ENCODE data around the gene FOXP4. TPM values are rescaled to one million over a fixed set of nuclear protein-coding genes. Genes with fewer than 3 reads are reported as not detected.

Gene FOXP4, protein sequence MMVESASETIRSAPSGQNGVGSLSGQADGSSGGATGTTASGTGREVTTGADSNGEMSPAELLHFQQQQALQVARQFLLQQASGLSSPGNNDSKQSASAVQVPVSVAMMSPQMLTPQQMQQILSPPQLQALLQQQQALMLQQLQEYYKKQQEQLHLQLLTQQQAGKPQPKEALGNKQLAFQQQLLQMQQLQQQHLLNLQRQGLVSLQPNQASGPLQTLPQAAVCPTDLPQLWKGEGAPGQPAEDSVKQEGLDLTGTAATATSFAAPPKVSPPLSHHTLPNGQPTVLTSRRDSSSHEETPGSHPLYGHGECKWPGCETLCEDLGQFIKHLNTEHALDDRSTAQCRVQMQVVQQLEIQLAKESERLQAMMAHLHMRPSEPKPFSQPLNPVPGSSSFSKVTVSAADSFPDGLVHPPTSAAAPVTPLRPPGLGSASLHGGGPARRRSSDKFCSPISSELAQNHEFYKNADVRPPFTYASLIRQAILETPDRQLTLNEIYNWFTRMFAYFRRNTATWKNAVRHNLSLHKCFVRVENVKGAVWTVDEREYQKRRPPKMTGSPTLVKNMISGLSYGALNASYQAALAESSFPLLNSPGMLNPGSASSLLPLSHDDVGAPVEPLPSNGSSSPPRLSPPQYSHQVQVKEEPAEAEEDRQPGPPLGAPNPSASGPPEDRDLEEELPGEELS
- total RNA-seq (2021; ENCODE audit: unreplicated experiment) (32.3 TPM), Bru-seq, nascent RNA (percentile 64 among the genes with signal in this experiment), BruChase-seq, experiment 1, labeled RNA remaining after a 6-hour chase (percentile 67 among the genes with signal in this experiment), BruChase-seq, experiment 2, labeled RNA remaining after a 2-hour chase (percentile 65 among the genes with signal in this experiment)
- 23.8 and 25.7 TPM in 2 replicates for polyA plus RNA-seq (2012)
- long read RNA-seq, partial matches to known transcripts = 0 of 8 reads
- long read RNA-seq, other reads (novel, unspliced or antisense) = 7 of 8 reads

DNA sequence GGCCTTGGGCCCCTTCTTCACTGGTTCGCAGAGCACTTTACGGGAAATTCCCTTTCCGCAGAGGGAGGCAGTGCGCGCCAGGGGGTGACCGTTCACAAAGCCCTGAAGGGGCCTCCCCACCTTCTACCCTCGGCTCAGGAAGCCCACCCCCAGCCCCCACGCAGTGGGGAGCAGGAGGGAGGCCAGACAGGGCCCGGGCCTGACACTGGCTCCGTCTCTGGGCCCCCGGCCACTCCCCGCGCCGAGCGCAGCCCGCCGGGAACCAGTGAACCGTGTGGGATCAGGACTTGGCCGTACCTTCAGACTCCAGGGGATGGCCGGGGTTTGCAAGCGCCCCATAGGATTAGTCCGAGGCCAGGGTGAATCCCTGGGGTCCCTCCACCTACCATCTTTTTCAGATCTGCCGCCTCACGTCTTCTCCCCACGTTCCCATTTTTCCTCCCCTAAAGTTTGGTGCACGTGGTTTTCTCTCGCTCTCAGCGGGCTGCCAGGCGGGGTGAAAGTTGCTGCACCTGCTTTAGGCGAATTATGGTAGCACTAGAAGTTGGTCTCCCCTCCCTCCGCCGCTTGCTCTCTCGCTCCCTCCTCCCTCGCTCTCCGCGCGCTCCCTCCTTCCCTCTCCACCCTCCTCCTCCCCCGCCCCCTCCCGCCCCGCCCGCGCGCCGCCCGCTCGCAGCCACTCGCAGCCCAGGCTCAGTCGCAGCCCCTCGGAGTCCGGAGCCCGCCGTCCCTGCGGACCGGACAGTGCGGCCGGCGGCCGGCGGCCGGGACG, at the start of gene FOXP4:
FOXP4 (plus strand) TSS at position 679 of the 772 bp plus-strand sequence. CDS start 19,380 bp downstream, outside the sequence.
- RAD21 ChIA-PET (ENCODE audit: low non-redundant PET in 1 of 2, low total read pairs in 2 of 2, uncharacterized antibody in 2 of 2, unreplicated experiment in 2 of 2) = no interaction called here
- Histone ChIP-seq H3K4me3 (replicated peaks in 1 of 2; ENCODE audit: low read depth in 1 of 2, low read length in 2 of 2) (peak within 1 kb of the TSS; percentile 82 to 93), H4K20me1 (ENCODE audit: insufficient read depth) (no peaks in the 10 kb centered on the region), H3K27me3 (ENCODE audit: insufficient read depth, low read length) (no peaks in the 10 kb centered on the region), H3K27ac (ENCODE audit: low read depth, low read length) (peak within 1 kb of the TSS; percentile 77), H3K9me3 (ENCODE audit: control insufficient read depth in 1 of 2, insufficient read depth in 1 of 2, low read depth in 1 of 2, low read length in 2 of 2) (no peaks in the 10 kb centered on the region), H3K4me1 (ENCODE audit: control insufficient read depth in 1 of 2, insufficient read depth in 2 of 2, low read length in 2 of 2) (peaks cover 0 to 17% of the 10 kb centered on the region in 2 experiments; a peak in 2 of 4 replicates), H2AFZ (ENCODE audit: low read depth, low read length, poor library complexity, severe bottlenecking) (no peak within 1 kb of the TSS), H3K4me2 (ENCODE audit: low read length) (peak within 1 kb of the TSS; percentile 96), H3K79me2 (ENCODE audit: insufficient read depth, low read length) (peaks cover 58% of the 10 kb centered on the region), H3K36me3 (ENCODE audit: control insufficient read depth in 1 of 2, insufficient read depth in 2 of 2, low read length in 2 of 2) (0 out of 4 replicates have a peak, but pooled peaks cover 3% of the 10 kb centered on the region in 2 experiments), H3K9ac (ENCODE audit: low read length) (peak within 1 kb of the TSS; percentile 92), H3K9me2 (ENCODE audit: insufficient read depth) (no peaks in the 10 kb centered on the region)
- ATAC-seq (peak; percentile 84), DNase-seq (ENCODE audit: low read depth, low spot score) (peak; percentile 85)
- TF ChIP-seq, protein P1, sequence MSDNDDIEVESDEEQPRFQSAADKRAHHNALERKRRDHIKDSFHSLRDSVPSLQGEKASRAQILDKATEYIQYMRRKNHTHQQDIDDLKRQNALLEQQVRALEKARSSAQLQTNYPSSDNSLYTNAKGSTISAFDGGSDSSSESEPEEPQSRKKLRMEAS (IDR thresholded peaks at IDR 0.05) = peak; percentile 96
- TF ChIP-seq ZNF274 (IDR thresholded peaks at IDR 0.05; ENCODE audit: low read depth, low read length) = no peak
- peak; percentile 72 for TF ChIP-seq ZFX (IDR thresholded peaks at IDR 0.05)
- TF ChIP-seq, protein P2, sequence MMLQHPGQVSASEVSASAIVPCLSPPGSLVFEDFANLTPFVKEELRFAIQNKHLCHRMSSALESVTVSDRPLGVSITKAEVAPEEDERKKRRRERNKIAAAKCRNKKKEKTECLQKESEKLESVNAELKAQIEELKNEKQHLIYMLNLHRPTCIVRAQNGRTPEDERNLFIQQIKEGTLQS (IDR thresholded peaks at IDR 0.05) = no peak
- TF ChIP-seq SP1 (IDR thresholded peaks at IDR 0.05; ENCODE audit: low read depth) = peak; percentile 32
- TF ChIP-seq SRF (IDR thresholded peaks at IDR 0.05; ENCODE audit: low read depth) = no peak
- no peak for TF ChIP-seq POLR2A (IDR thresholded peaks at IDR 0.05; ENCODE audit: borderline replicate concordance, extremely low read depth, insufficient read depth, insufficient read length)
- TF ChIP-seq, protein P3, sequence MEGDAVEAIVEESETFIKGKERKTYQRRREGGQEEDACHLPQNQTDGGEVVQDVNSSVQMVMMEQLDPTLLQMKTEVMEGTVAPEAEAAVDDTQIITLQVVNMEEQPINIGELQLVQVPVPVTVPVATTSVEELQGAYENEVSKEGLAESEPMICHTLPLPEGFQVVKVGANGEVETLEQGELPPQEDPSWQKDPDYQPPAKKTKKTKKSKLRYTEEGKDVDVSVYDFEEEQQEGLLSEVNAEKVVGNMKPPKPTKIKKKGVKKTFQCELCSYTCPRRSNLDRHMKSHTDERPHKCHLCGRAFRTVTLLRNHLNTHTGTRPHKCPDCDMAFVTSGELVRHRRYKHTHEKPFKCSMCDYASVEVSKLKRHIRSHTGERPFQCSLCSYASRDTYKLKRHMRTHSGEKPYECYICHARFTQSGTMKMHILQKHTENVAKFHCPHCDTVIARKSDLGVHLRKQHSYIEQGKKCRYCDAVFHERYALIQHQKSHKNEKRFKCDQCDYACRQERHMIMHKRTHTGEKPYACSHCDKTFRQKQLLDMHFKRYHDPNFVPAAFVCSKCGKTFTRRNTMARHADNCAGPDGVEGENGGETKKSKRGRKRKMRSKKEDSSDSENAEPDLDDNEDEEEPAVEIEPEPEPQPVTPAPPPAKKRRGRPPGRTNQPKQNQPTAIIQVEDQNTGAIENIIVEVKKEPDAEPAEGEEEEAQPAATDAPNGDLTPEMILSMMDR (IDR thresholded peaks at IDR 0.05 in 2 of 3, conservative IDR thresholded peaks at IDR 0.05 in 1 of 3; ENCODE audit: borderline replicate concordance in 1 of 3, insufficient read depth in 1 of 3, low read depth in 2 of 3, low read length in 2 of 3) = no peak
- TF ChIP-seq POLR2AphosphoS5 (IDR thresholded peaks at IDR 0.05; ENCODE audit: low read depth, low read length) = peak; percentile 36; the same call in 1 of the 2 replicates
- peak; percentile 69 for TF ChIP-seq SIN3A (IDR thresholded peaks at IDR 0.05; ENCODE audit: low read depth)
- peak; percentile 76 for TF ChIP-seq YY1 (IDR thresholded peaks at IDR 0.05; ENCODE audit: extremely low read depth, insufficient replicate concordance, low read depth, low read length)
- no peak for TF ChIP-seq TCF7L2 (IDR thresholded peaks at IDR 0.05; ENCODE audit: borderline replicate concordance, extremely low read depth, insufficient read depth, insufficient read length)
- CTCF ChIA-PET = no interaction called here
- intact Hi-C loops (cut with micrococcal nuclease) = loop anchor here (1.0 kb wide), 1 partner anchor 122 kb away; no protein-coding TSS in a partner anchor
- TSS peak; percentile 66 for BruUV-seq (replicated peaks)
- POLR2A ChIA-PET = no interaction called here

All from HCT116 (cell line).